Liver (tissue), 9 donors: ENCODE results near the gene BLM. TPM values are rescaled to one million over a fixed set of nuclear protein-coding genes. Genes with fewer than 3 reads are reported as not detected.
A peak's percentile ranks its signal among the peaks of the same experiment; 100 is the strongest.

Experiments used
- DNase-seq: peaks from one replicate; pipeline ENCODE4 v3.0.0-alpha.2; 2017; ENCODE audit warnings: low spot score
- H3K27ac ChIP-seq, 2 donors: one replicate each; pipeline ENCODE4 v1.7.0; 2013; ENCODE audit warnings: inconsistent platforms in 2 of 2, low read length in 2 of 2, control low read depth in 1 of 2, low read depth in 1 of 2, mild to moderate bottlenecking in 1 of 2
- H3K27me3 ChIP-seq, 4 donors: one replicate each; pipeline versions ENCODE4 v1.6.1 to v1.7.0; 2013; ENCODE audit warnings: low read length in 3 of 4, inconsistent platforms in 1 of 4, mild to moderate bottlenecking in 1 of 4, moderate library complexity in 1 of 4; ENCODE audit not compliant: control insufficient read depth in 4 of 4, insufficient read depth in 4 of 4
- H3K36me3 ChIP-seq, 4 donors: one replicate each; pipeline versions ENCODE4 v1.6.1 to v1.7.0; 2013; ENCODE audit warnings: low read length in 3 of 4, mild to moderate bottlenecking in 3 of 4, low read depth in 1 of 4, moderate library complexity in 1 of 4; ENCODE audit not compliant: control insufficient read depth in 4 of 4, insufficient read depth in 3 of 4
- H3K4me1 ChIP-seq, 4 donors: one replicate each; pipeline versions ENCODE4 v1.6.1 to v1.7.0; 2013; ENCODE audit warnings: low read length in 3 of 4, mild to moderate bottlenecking in 3 of 4, moderate library complexity in 1 of 4; ENCODE audit not compliant: control insufficient read depth in 4 of 4, insufficient read depth in 4 of 4
- H3K4me3 ChIP-seq, 3 donors: one replicate each; pipeline versions ENCODE4 v1.6.1 to v1.7.0; 2013; ENCODE audit warnings: low read length in 3 of 3, control low read depth in 1 of 3, low read depth in 1 of 3, mild to moderate bottlenecking in 1 of 3
- H3K9ac ChIP-seq, 2 donors: one replicate each; pipeline ENCODE4 v1.7.0; 2013; ENCODE audit warnings: low read length in 2 of 2, mild to moderate bottlenecking in 2 of 2, moderate library complexity in 2 of 2, control low read depth in 1 of 2, low read depth in 1 of 2
- H3K9me3 ChIP-seq, 4 donors: one replicate each; pipeline versions ENCODE4 v1.6.1 to v1.7.0; 2013; ENCODE audit warnings: low read length in 3 of 4; ENCODE audit not compliant: control insufficient read depth in 4 of 4
- ATF3 ChIP-seq: IDR thresholded peaks from 2 replicates; pipeline ENCODE4 v1.6.1; 2016; ENCODE audit warnings: antibody characterized with exemption
- CTCF ChIP-seq: fragments of 150-350 bp; IDR thresholded peaks from 2 replicates; pipeline ENCODE4 v1.5.1; 2017; ENCODE audit warnings: improper control_type of control experiment, low read depth, low read length; ENCODE audit not compliant: missing input control
- EGR1 ChIP-seq, 2 donors: IDR thresholded peaks; 2 replicates each; pipeline ENCODE4 v1.6.1; 2016 to 2018; ENCODE audit warnings: antibody characterized with exemption in 2 of 2, low read depth in 2 of 2
- FOXA1 ChIP-seq: IDR thresholded peaks from 2 replicates; pipeline ENCODE4 v1.6.1; 2016; ENCODE audit warnings: antibody characterized with exemption
- FOXA2 ChIP-seq: IDR thresholded peaks from 2 replicates; pipeline ENCODE4 v1.6.1; 2016; ENCODE audit warnings: antibody characterized with exemption
- GABPA ChIP-seq, 2 donors: IDR thresholded peaks in 1 of 2; conservative IDR thresholded peaks in 1 of 2; 2 replicates each; pipeline ENCODE4 v1.6.1; 2016; ENCODE audit warnings: antibody characterized with exemption in 2 of 2, mild to moderate bottlenecking in 1 of 2, moderate library complexity in 1 of 2
- HNF4A ChIP-seq, 2 donors: conservative IDR thresholded peaks; 2 replicates each; pipeline ENCODE4 v1.6.1; 2016; ENCODE audit warnings: antibody characterized with exemption in 2 of 2, mild to moderate bottlenecking in 2 of 2
- HNF4G ChIP-seq: IDR thresholded peaks from 2 replicates; pipeline ENCODE4 v1.6.1; 2016; ENCODE audit warnings: antibody characterized with exemption
- JUND ChIP-seq, 2 donors: IDR thresholded peaks; 2 replicates each; pipeline ENCODE4 v1.6.1; 2016; ENCODE audit warnings: antibody characterized with exemption in 2 of 2
- MAX ChIP-seq: IDR thresholded peaks from 2 replicates; pipeline ENCODE4 v1.6.1; 2016; ENCODE audit warnings: antibody characterized with exemption
- NR2F2 ChIP-seq: IDR thresholded peaks from 2 replicates; pipeline ENCODE4 v1.6.1; 2016; ENCODE audit warnings: antibody characterized with exemption
- RAD21 ChIP-seq, 2 donors: IDR thresholded peaks; 2 replicates each; pipeline ENCODE4 v1.6.1; 2016; ENCODE audit warnings: antibody characterized with exemption in 2 of 2, mild to moderate bottlenecking in 2 of 2
- REST ChIP-seq: IDR thresholded peaks from 2 replicates; pipeline ENCODE4 v1.6.1; 2016; ENCODE audit warnings: antibody characterized with exemption, mild to moderate bottlenecking
- SP1 ChIP-seq: IDR thresholded peaks from 2 replicates; pipeline ENCODE4 v1.6.1; 2018; ENCODE audit warnings: antibody characterized with exemption, mild to moderate bottlenecking
- TAF1 ChIP-seq: conservative IDR thresholded peaks from 2 replicates; pipeline ENCODE4 v1.6.1; 2016; ENCODE audit warnings: antibody characterized with exemption, mild to moderate bottlenecking
- YY1 ChIP-seq: IDR thresholded peaks from 2 replicates; pipeline ENCODE4 v1.6.1; 2016; ENCODE audit warnings: antibody characterized with exemption, mild to moderate bottlenecking
- WGBS: extraction: QIAGEN DNeasy Blood & Tissue Kit; methylation state at CpG from one replicate; pipeline ENCODE4 v1.1.7; 2013; 5-methylcytosine and 5-hydroxymethylcytosine counted together
- polyA plus RNA-seq, 2 donors: library from polyadenylated mRNA; stranded (reverse) in 1 of 2; unstranded in 1 of 2; fragments of 200-250 nt in 1 of 2; fragments of >200 nt in 1 of 2; fragmentation: Nextera tagmentation in 1 of 2; extraction: Ambion mirVana in 1 of 2; gene quantifications; one replicate each; pipeline versions ENCODE4 v1.2.1 to v1.2.3, GENCODE V29; 2013 to 2015
- total RNA-seq, 2 donors: library from RNA; depleted of rRNA; stranded (reverse); fragments of >200 nt; gene quantifications; one replicate each; pipeline ENCODE4 v1.2.3, GENCODE V29; 2014
- donor health status: healthy.
- donor health status: healthy.
- donor health status: healthy.
- donor health status: healthy.
- donor health status: healthy.

BLM gene
- total and polyA plus RNA-seq, 4 donors: 0.33 to 15.1 (median 0.41) TPM

- Histone ChIP-seq H3K9ac (no peak overlapping the region), H3K27ac (no peak overlapping the region), H3K9me3 (no peaks in the 10 kb centered on the region), H3K4me3 (no peak overlapping the region), H3K27me3 (no peaks in the 10 kb centered on the region), H3K4me1 (no peaks in the 10 kb centered on the region), H3K36me3 (no peaks in the 10 kb centered on the region)
- WGBS: 92% methylated on average over 18 of the region's 18 CpGs
- TF ChIP-seq HNF4G: no peak
- TF ChIP-seq SP1: no peak
- no peak for TF ChIP-seq CTCF
- TF ChIP-seq JUND (IDR thresholded peaks at IDR 0.05): no peak
- TF ChIP-seq EGR1 (IDR thresholded peaks at IDR 0.05; ENCODE audit: low read depth in 2 of 2): no peak
- TF ChIP-seq FOXA2: no peak
- no peak for TF ChIP-seq NR2F2
- no peak for TF ChIP-seq FOXA1
- TF ChIP-seq REST: no peak
- TF ChIP-seq RAD21 (IDR thresholded peaks at IDR 0.05): no peak
- no peak for TF ChIP-seq HNF4A (conservative IDR thresholded peaks at IDR 0.05)
- DNase-seq: no peak
These were observed 123.2 kb downstream of the BLM start for GRCh38 chr15:90840157-90840855.

GRCh38 chr15:90840954-90841353 is 123.8 kb downstream of the BLM start:
- no peaks in the 10 kb centered on the region for H3K9me3 ChIP-seq
- no peak overlapping the region for H3K27ac ChIP-seq
- 87% methylated on average over 8 of the region's 8 CpGs for WGBS
- no peak overlapping the region for H3K4me3 ChIP-seq
- no peaks in the 10 kb centered on the region for H3K4me1 ChIP-seq
- no peak overlapping the region for H3K9ac ChIP-seq
- no peaks in the 10 kb centered on the region for H3K36me3 ChIP-seq
- DNase-seq: peak; percentile 78
- TF ChIP-seq HNF4G (no peak), MAX (no peak), YY1 (no peak), TAF1 (no peak), ATF3 (no peak), HNF4A (conservative IDR thresholded peaks at IDR 0.05) (no peak), JUND (IDR thresholded peaks at IDR 0.05) (no peak), CTCF (no peak), EGR1 (IDR thresholded peaks at IDR 0.05; ENCODE audit: low read depth in 2 of 2) (no peak), REST (no peak), GABPA (IDR thresholded peaks at IDR 0.05 in 1 of 2, conservative IDR thresholded peaks at IDR 0.05 in 1 of 2) (no peak), NR2F2 (no peak)
- H3K27me3 ChIP-seq: no peaks in the 10 kb centered on the region
